Fibroblast of pulmonary artery (primary cell): ENCODE results near the gene PROX1.

ENCODE experiments used
- DNase-seq: peaks from one replicate; pipeline ENCODE4 v3.0.0-alpha.2; 2010; ENCODE audit warnings: low read depth
- H3K4me3 ChIP-seq: replicated peaks from 2 replicates; pipeline ENCODE4 v1.5.1; 2011; ENCODE audit warnings: low read depth, mild to moderate bottlenecking, control low read depth, low read length, moderate library complexity
- TF ChIP-seq, protein P1 (sequence below): IDR thresholded peaks from 2 replicates; pipeline ENCODE4 v1.5.1; 2011; ENCODE audit warnings: mild to moderate bottlenecking, control low read depth, low read length, inconsistent platforms; ENCODE audit errors: missing control alignments

PROX1 gene

DNA sequence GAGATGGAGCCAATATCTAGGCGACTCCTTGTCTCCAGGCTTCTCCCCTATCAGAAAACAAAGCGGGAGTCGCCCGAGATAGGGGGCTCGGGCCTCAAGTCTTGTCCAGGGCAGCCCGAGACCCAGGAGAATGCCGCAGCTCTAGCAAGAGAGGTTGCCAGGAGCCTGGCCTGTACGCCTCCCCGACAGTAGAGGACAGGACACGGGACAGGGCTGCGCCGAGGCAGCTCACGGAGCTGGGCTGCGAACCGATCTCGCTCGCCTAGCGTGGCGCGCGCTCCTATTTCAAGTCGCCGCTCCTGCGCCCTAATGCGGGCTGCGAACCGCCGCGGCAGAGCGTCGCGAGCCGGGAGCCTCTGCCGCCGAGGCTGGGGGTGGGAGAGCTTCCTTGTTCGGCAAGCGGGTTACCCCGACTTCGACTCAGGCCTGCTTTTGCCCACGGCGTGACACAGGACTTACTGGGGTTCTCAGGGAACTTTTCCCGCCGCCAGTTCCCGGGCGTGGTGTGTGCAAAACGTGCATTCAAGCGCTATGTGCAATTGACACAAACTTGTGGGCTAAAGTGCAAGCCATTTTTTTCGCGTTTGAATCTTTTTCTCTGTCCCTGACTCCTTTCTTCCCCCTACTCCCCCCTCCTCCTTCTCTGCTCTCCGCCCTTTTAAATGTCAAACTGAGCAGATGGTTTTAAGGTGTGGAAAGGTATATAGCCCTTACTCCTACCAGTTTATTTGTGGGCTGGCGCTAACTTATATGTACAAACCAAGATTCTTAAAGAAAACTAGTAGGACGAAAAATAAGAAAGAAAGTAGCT, 2.4 kb upstream of the PROX1 start:
- no peak overlapping the region for H3K4me3 ChIP-seq
- no peak for DNase-seq
- TF ChIP-seq, protein P1, sequence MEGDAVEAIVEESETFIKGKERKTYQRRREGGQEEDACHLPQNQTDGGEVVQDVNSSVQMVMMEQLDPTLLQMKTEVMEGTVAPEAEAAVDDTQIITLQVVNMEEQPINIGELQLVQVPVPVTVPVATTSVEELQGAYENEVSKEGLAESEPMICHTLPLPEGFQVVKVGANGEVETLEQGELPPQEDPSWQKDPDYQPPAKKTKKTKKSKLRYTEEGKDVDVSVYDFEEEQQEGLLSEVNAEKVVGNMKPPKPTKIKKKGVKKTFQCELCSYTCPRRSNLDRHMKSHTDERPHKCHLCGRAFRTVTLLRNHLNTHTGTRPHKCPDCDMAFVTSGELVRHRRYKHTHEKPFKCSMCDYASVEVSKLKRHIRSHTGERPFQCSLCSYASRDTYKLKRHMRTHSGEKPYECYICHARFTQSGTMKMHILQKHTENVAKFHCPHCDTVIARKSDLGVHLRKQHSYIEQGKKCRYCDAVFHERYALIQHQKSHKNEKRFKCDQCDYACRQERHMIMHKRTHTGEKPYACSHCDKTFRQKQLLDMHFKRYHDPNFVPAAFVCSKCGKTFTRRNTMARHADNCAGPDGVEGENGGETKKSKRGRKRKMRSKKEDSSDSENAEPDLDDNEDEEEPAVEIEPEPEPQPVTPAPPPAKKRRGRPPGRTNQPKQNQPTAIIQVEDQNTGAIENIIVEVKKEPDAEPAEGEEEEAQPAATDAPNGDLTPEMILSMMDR = no peak

DNA sequence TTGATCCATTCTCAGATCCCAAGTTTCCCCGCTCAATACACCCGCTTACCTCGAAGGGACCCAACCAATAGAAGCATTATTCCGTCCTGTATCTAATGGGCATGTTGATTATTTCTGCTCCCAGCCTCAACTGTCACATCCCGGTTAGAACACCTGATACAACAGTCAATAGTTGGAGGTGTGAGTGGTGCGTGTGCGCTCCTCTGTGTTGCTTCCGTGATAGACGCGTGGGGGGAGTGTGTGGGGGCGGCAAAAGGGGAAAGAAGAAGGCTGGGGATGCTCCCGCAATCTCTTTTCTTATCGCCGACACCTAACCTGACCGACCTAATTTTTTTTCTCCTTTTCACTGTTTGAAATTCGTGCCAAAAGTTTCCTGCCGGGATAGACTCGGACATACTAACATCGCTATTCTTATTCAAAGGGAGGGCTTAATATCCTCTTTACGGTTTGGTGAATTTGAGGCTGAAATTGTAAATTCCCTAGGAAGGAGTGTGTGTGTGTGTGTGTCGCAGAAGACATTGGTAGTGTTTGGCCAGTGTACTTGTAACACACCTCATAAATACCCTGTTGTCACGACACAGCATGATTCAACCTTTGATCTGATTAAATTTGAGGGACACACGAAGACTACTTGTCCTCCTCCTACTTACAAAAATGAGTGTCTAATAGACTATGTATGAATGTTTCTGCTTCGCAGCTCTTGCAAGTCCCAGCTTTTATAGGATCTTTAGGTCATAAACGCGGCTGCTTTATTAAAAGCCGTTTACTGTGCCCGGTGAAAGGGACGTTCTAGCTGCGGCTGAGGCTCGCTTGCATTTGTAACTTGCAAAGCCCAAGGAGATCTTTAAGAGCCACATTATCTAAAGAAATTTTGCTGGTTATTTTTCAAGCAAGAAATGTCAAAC, 1.5 kb upstream of the PROX1 start:
- H3K4me3 ChIP-seq = no peak overlapping the region
- TF ChIP-seq, protein P1 = no peak
- DNase-seq = no peak

DNA sequence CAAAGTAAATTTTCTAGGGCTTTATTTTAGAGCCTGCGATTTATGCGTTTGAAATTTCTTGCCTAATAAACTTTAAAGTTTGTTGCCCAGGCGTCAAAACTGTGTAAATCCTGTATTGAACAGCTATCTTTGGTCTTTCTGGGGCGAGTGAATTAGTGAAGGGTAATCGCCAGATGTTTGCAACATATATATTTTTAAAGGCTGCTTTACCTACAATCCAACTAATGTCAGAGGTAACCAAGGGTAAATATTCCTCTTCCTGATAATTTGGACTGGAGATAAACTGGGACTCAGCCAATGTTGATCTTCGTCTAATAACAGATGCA, 885 bp upstream of the PROX1 start:
- TF ChIP-seq, protein P1 = no peak
- DNase-seq = no peak
- peak overlapping the region; percentile 64 for H3K4me3 ChIP-seq

DNA sequence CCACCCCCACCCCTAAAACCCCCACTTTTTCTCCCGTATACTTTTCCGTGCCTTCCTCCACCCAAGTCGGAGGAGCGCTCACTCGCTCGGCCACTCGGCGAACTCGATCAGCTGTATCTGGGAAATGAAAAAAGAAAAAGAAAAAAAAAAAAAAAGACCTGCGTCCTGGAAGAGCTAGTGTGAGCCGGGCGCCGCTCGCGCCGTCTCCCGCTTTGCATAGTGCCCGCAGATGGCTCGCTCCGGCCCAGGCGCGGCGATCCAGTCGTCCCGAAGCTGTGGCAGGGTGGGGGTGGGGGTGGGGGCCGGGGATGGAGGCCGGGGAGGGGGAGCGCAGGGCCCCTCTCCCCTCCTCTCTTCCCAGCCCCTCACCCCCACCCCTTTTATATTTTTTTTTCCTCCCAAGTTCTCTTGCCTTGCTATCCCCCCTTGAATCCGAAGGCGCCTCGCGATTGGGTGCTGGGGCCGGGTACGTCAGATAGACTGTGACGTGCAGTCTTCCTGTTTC, 299 bp upstream of the PROX1 start:
- TF ChIP-seq, protein P1 = no peak
- DNase-seq = peak; percentile 92
- peak overlapping the region; percentile 64 for H3K4me3 ChIP-seq

DNA sequence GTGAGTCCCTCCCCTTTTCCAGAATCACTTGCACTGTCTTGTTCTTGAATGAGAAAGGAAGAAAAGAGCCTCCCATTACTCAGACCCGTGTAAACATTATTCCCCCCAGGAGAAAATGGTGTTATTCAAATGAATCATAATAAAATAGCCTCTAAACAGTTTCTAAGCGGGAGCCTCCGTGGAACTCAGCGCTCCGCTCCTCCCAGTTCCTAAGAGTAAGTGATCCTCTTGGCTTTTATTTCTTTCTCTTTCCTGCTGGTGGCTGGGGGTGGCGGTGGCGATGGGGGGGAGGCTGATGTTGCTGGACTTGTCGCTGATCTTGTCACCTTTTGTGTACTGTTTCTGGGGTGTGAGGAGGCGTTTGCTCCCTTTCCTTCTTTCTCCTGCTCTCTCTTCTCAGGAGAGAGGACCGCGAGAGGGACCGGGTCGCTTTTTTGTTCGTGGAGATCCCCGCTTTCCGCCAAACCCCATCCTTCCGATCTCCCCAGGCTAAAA, 781 bp downstream of the PROX1 start:
- peak overlapping the region; percentile 64 for H3K4me3 ChIP-seq
- TF ChIP-seq, protein P1 = no peak
- no peak for DNase-seq

DNA sequence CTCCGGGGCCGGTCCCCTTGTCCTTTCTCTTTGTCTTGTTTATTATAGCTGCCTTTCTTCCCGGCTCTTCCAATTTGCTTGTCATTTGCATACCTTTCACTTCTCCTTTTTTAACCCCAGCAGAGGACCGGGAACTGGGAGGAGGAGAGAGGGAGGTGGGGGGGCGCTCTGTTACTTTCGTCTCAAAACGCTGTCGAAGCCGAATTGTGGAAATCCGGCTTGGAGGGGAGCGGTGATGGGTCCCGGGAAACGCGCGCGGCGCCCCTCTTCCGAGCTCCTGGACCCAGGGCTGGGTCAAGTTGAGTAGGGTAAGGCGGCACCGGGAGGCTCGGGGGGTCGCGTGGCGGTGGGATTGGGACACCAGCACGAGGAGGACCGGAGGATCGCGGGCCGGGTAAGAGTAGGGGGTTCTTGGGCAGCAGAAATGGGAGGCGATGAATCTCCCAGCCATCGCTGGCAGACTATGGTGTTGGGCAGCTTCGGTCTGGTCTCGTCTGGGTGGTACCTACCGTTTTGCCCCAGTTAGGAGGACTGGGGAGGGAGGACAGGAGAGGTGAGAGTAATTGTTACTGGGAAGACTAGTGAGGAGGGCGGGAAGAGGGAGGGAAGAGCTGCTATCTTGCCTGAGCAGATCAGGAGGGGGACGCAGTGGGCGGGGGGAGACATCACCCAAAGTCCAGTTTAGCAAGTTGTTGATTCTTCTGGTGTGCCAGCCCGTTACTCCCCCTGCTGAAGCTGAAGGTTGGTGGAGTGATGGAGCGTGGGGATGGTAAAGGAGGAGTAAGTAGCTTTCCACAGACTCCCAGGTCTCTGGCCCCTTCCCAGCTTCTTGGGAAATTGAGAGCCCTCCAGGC, 1.5 kb downstream of the PROX1 start:
- DNase-seq = no peak
- peak overlapping the region; percentile 64 for H3K4me3 ChIP-seq
- TF ChIP-seq, protein P1 = no peak
